Calu3 (cell line): Measurements from ENCODE around the gene CMTR1. TPM values are rescaled to one million over a fixed set of nuclear protein-coding genes. Genes with fewer than 3 reads are reported as not detected.

Experiments used
- BruUV-seq: library from RNA; stranded (reverse); fragments of 400-500 nt; replicated peaks from 2 replicates; lab custom pipeline; 2021; lab: Mats Ljungman, UMichigan
- CTCF ChIA-PET: fragments of 300-600 bp; sonication (Branson Sonifier 250); formaldehyde crosslinking; loops from one replicate; lab custom pipeline; 2022; ENCODE audit warnings: antibody characterized with exemption; lab: Charles Lee
- DNase-seq: peaks from one replicate; pipeline ENCODE4 v3.0.0; 2022
- H3K27ac Mint-ChIP-seq: one replicate; pipeline ENCODE4 v1.8.0; 2022; ENCODE audit warnings: mixed read lengths; ENCODE audit not compliant: unreplicated experiment
- H3K27me3 Mint-ChIP-seq: one replicate; pipeline ENCODE4 v1.8.0; 2022; ENCODE audit warnings: mixed read lengths; ENCODE audit not compliant: unreplicated experiment
- H3K36me3 Mint-ChIP-seq: one replicate; pipeline ENCODE4 v1.8.0; 2022; ENCODE audit warnings: mild to moderate bottlenecking, moderate library complexity, mixed read lengths; ENCODE audit not compliant: insufficient read depth, unreplicated experiment
- H3K4me1 Mint-ChIP-seq: one replicate; pipeline ENCODE4 v1.8.0; 2022; ENCODE audit warnings: mild to moderate bottlenecking, low read depth, mixed read lengths; ENCODE audit not compliant: unreplicated experiment
- H3K4me3 Mint-ChIP-seq: one replicate; pipeline ENCODE4 v1.8.0; 2022; ENCODE audit warnings: mild to moderate bottlenecking, low read depth, moderate library complexity, mixed read lengths; ENCODE audit not compliant: unreplicated experiment
- H3K9me3 Mint-ChIP-seq: one replicate; pipeline ENCODE4 v1.8.0; 2022; ENCODE audit warnings: low read depth, mixed read lengths; ENCODE audit not compliant: unreplicated experiment
- intact Hi-C: fragments of 100-400 bp; cut with micrococcal nuclease; formaldehyde crosslinking; loops from one replicate; pipeline ENCODE4 v1.10.0; 2022; ENCODE audit not compliant: unreplicated experiment
- total RNA-seq: library from RNA; stranded (reverse); gene quantifications from 2 replicates; pipeline ENCODE4 v1.2.3, GENCODE V29; 2022
- TF ChIP-seq, protein P1 (sequence below): fragments of 200-600 bp; IDR thresholded peaks from one replicate; pipeline ENCODE4 v1.8.0; 2022; ENCODE audit warnings: antibody characterized with exemption; ENCODE audit not compliant: unreplicated experiment

The CMTR1 gene
- total RNA-seq, 1 experiment from 2014 or later, result 50.3 TPM

DNA sequence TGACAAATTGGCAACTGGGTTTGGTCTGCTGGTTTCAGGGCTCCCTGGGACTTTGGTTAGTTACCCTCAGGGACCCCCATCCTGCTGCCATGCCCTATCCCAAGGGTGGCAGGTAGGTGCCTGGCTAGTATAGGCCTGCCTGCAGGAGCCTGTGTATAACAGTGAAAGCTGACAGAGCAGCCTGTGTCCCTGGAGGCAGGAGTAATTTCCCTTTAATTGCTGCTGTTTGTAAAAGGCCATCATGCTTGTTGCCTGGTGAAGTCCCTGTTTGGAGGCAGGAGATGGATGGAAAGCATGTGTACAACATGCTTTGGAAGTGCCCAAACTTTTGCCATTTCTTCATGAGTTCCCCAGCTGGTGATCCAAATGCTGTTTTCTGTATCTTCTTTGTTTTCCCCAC is 30.1 kb downstream of the CMTR1 start:
- CTCF ChIA-PET, result no interaction called here
- H3K27ac Mint-ChIP-seq, result no peak overlapping the region

DNA sequence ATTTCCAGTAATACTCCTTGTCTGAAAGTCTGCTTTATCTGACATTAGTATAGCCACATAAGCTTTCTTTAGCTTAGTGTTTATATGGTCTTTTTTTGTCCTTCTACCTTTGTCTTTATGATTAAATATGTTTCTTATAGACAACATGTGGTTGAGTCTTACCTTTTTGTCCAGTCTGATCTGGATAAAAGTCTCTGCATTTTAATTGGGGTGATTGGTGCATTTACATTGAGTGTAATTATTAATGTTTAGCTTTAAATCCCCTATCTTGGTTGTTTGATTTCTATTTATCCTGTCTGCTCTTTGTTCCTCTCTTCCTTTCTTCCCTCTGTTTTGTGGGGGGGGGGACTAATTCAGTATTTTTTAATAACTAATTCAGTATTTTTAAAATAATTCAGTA is 34.7 kb downstream of the CMTR1 start:
- no peaks in the 10 kb centered on the region for H3K27me3 Mint-ChIP-seq
- H3K4me3 Mint-ChIP-seq, result no peak overlapping the region
- peaks cover 3% of the 10 kb centered on the region for H3K9me3 Mint-ChIP-seq
- BruUV-seq, result no TSS peak
- DNase-seq, result no peak
- intact Hi-C loops, result no loop called here
- TF ChIP-seq, protein P1, sequence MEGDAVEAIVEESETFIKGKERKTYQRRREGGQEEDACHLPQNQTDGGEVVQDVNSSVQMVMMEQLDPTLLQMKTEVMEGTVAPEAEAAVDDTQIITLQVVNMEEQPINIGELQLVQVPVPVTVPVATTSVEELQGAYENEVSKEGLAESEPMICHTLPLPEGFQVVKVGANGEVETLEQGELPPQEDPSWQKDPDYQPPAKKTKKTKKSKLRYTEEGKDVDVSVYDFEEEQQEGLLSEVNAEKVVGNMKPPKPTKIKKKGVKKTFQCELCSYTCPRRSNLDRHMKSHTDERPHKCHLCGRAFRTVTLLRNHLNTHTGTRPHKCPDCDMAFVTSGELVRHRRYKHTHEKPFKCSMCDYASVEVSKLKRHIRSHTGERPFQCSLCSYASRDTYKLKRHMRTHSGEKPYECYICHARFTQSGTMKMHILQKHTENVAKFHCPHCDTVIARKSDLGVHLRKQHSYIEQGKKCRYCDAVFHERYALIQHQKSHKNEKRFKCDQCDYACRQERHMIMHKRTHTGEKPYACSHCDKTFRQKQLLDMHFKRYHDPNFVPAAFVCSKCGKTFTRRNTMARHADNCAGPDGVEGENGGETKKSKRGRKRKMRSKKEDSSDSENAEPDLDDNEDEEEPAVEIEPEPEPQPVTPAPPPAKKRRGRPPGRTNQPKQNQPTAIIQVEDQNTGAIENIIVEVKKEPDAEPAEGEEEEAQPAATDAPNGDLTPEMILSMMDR, result no peak
- H3K36me3 Mint-ChIP-seq, result peaks cover 8% of the 10 kb centered on the region
- H3K27ac Mint-ChIP-seq, result no peak overlapping the region
- H3K4me1 Mint-ChIP-seq, result no peaks in the 10 kb centered on the region
- CTCF ChIA-PET, result interaction anchor here (0.6 kb wide), 2 partner anchors 43 to 68 kb away, joined by 3 to 6 read pairs; no protein-coding TSS in a partner anchor

More for the DNA sequence above, 30.1 kb downstream of the CMTR1 start:
- TF ChIP-seq, protein P1, result no peak
- no peak for DNase-seq
- Mint-ChIP-seq H3K9me3 (peaks cover 3% of the 10 kb centered on the region), H3K4me1 (no peaks in the 10 kb centered on the region), H3K36me3 (peaks cover 6% of the 10 kb centered on the region), H3K27me3 (no peaks in the 10 kb centered on the region), H3K4me3 (no peak overlapping the region)
- intact Hi-C loops, result no loop called here
- no TSS peak for BruUV-seq

DNA sequence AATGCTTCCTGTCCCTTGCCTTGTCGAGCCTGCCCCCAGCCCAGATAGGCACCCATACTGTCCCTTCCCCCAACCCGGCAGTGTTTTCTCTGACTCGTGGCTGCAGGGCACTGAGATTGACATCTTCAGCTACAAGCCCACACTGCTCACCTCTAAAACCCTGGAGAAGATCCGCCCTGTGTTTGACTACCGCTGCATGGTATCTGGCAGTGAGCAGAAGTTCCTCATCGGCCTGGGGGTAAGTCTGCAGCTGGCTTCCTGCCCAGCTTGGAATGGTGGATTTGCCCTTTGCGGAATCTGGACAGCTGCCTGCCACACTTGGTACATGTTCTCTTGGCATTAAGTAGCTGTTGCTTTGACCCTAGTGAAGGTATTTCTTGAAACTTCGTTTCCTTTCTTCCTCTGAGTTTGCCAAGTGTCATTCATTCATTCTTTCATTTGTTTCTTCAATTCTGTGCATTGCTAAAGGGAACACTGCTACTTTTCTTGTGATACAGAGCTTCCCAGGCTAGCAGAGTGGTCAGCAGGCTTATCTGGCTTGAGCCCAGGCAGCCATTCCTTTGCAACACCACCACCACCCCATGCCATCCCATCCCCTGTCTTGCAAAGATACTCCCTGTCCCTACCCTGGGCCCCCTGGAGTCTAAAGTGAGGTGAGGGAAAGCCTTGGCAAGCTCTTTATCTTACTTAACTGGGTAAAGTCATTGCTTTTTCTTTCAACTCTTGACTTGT is 40.5 kb downstream of the CMTR1 start:
- Mint-ChIP-seq H3K4me1 (no peaks in the 10 kb centered on the region), H3K27me3 (no peaks in the 10 kb centered on the region), H3K36me3 (peaks cover 10% of the 10 kb centered on the region), H3K4me3 (no peak overlapping the region), H3K9me3 (no peaks in the 10 kb centered on the region), H3K27ac (no peak overlapping the region)
- TF ChIP-seq, protein P1, result no peak
- CTCF ChIA-PET, result no interaction called here
- no TSS peak for BruUV-seq
- no peak for DNase-seq
- intact Hi-C loops, result no loop called here

DNA sequence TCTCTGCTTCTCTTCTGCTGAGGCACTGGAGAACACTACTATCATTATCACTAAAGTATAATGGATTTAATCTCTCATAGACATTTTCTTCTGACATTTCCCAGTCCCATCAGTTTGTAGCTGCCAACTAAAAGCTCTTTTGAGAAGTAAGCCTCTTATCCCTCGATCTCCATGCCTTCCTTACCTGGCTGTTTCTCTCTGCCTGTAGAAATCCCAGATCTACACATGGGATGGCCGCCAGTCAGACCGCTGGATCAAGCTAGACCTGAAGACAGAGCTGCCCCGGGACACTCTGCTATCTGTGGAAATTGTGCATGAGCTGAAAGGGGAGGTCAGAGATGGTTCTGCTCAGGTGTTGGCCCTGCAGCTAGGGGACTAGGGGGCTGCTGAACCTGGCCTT is 41.3 kb downstream of the CMTR1 start:
- H3K27ac Mint-ChIP-seq, result no peak overlapping the region
- TF ChIP-seq, protein P1, result no peak
- H3K36me3 Mint-ChIP-seq, result peaks cover 10% of the 10 kb centered on the region
- no peaks in the 10 kb centered on the region for H3K27me3 Mint-ChIP-seq
- CTCF ChIA-PET, result no interaction called here
- no peaks in the 10 kb centered on the region for H3K4me1 Mint-ChIP-seq
- DNase-seq, result no peak
- intact Hi-C loops, result no loop called here
- BruUV-seq, result no TSS peak
- no peak overlapping the region for H3K4me3 Mint-ChIP-seq
- H3K9me3 Mint-ChIP-seq, result no peaks in the 10 kb centered on the region
